Fibroblast of the aortic adventitia (primary cell): ENCODE measurements around the gene AMPH. TPM values are rescaled to one million over a fixed set of nuclear protein-coding genes. Genes with fewer than 3 reads are reported as not detected.
A peak's percentile ranks its signal among the peaks of the same experiment; 100 is the strongest.
"Not testable (repeated sequence)": the region's sequence is repeated elsewhere in the genome, so short reads cannot be mapped to it uniquely, and the experiment has no call there.

Experiments used
- DNase-seq: peaks from one replicate; pipeline ENCODE4 v3.0.0-alpha.2; 2010; ENCODE audit warnings: low read depth
- H3K4me3 ChIP-seq: 2 replicates; pipeline ENCODE4 v1.5.1; 2011; ENCODE audit warnings: low read depth, mild to moderate bottlenecking, control low read depth, low read length, moderate library complexity
- small RNA-seq: library from RNA; depleted of rRNA; stranded (forward); fragments of <200 nt; gene quantifications from one replicate; pipeline ENCODE3, GENCODE V24; 2012
- total RNA-seq: library from RNA; depleted of rRNA; stranded (reverse); fragments of >200 nt; gene quantifications from 2 replicates; pipeline ENCODE4 v1.2.3, GENCODE V29; 2012; ENCODE audit warnings: low replicate concordance
- TF ChIP-seq, protein P1 (sequence below): IDR thresholded peaks from 2 replicates; pipeline ENCODE4 v1.5.1; 2011; ENCODE audit warnings: mild to moderate bottlenecking, low read length, control low read depth, inconsistent platforms; ENCODE audit not compliant: insufficient read depth

The AMPH gene
- total RNA-seq, 1 donor: 2.4 TPM

DNA sequence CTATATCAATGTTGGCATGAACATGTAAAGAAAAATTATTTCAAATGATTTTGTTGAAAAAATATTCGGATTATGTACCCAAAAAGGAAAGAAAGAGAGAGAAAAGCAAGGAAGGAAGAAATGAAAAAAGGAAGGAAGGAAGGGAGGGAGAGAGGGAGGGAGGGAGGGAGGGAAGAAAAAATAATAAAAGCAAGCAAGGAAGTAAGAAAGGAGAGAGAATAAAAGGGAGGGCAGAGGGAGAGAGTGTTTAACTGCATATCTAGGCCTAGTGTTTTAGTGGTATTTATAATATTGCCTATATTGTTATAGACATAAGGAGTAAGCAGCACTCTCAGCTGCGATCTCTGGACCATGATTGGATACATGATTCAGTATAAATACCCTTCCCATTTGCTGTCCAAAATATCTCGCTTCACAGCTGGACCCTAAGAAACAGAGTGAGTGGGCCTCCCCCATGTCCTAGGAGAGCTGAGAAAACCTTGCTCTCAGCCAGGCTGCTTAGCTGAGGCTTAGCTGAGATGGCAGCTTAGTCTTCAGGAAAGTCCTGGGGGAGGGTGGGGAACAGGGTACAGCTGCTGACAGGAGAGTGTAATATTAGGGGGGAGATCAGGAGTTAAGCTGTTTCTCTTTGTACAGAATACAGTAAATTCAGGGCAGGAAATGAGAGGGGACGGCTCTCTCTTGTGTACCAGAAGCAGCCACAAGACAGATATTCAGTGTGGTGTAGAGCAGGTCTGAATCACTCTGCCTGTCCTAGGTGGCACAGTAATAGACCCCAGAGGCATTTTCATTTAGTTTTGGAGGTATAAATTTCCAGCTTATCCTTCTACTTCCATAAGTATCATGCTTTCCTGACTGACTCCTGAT lies 291.0 kb downstream of the AMPH start:
- TF ChIP-seq, protein P1, sequence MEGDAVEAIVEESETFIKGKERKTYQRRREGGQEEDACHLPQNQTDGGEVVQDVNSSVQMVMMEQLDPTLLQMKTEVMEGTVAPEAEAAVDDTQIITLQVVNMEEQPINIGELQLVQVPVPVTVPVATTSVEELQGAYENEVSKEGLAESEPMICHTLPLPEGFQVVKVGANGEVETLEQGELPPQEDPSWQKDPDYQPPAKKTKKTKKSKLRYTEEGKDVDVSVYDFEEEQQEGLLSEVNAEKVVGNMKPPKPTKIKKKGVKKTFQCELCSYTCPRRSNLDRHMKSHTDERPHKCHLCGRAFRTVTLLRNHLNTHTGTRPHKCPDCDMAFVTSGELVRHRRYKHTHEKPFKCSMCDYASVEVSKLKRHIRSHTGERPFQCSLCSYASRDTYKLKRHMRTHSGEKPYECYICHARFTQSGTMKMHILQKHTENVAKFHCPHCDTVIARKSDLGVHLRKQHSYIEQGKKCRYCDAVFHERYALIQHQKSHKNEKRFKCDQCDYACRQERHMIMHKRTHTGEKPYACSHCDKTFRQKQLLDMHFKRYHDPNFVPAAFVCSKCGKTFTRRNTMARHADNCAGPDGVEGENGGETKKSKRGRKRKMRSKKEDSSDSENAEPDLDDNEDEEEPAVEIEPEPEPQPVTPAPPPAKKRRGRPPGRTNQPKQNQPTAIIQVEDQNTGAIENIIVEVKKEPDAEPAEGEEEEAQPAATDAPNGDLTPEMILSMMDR: no peak
- no peak for DNase-seq
- H3K4me3 ChIP-seq: no peak overlapping the region

DNA sequence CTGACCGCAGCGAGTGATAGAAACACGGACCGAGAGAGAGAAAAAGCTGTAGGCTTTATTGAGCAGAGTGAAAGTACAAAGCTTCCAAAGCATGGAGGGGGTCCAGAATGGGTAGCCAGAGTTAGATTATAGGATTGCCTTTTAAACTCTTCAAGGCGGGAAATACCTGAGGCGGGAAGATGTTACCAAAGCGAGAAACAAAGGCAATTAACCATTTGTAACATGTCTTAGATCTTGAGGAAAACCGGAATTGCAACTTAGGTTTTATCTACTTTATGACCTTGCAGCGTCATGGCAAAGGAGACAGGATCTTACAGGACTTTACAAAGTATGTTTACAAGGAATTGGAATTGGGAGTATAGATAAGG lies 295.0 kb downstream of the AMPH start:
- DNase-seq, H3K4me3 ChIP-seq: not testable (repeated sequence)

DNA sequence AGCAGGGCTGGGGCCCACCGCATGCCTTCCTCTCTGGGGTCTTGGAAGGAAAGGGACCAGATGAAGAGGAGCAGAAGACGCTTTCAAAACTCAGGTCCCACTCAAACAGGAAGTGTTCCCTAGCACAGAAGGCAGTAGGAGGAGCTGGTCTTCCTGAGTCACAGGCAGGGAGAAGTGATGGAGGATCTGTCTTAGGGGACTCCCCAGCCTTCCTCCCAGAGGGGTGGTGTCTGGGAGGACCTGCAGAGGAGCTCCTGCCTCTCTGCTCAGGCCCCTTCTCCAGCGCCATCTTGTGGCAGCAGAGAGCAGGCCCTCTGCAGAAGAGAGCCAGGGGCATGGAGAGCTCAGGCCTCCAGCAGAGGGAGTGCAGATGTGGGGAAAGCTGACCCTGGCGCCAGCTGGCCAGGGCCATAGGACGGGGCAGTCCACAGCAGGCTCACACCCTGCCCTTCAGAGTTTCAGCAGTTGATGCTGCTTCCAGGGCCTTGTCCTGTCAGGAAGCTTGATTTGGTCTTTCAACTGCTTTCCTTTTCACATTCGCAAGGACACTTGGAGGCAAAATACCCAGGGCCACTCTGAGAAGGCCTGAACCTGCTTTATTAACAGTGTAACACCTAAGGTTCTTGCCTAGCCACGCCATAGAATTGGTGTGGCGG lies 295.6 kb downstream of the AMPH start:
- TF ChIP-seq, protein P1: peak; percentile 98
- peak overlapping the region; percentile 50 for H3K4me3 ChIP-seq
- peak; percentile 88 for DNase-seq

DNA sequence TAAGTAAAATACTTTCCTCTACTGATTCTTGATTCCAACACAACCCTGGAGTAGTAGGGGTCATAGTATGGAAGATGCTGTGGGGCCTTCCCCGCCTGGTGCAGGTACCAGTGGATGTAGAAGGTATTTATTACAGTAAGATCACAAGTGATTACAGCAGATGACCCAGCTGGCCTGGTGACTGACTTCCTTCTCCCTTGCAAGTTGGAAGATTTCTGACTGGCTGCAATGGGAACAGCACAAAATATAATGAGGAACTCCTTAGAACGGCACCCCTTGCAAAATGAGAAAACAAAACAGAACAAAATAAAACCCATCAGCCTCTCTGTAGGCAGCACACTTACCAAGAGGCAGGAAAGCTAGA lies 296.1 kb downstream of the AMPH start:
- DNase-seq: no peak
- TF ChIP-seq, protein P1: no peak
- peak overlapping the region; percentile 50 for H3K4me3 ChIP-seq

DNA sequence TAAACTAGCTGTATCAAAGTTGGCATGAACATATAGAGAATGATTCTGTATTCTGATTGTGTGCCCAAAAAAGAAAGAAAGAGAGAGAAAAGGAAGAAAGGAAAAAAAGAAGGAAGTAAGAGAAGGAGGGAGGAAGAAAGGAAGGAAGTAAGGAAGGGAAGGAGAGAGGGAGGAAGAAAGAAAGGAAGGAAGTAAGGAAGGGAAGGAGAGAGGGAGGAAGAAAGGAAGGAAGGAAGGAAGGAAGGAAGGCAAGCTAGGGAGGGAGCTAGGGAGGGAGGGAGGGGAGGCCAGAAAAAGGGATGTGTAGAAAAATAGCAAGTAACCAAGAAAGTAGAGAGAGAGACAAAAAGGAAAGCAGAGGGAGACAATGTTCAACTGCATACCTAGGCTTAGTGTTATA lies 297.0 kb downstream of the AMPH start:
- H3K4me3 ChIP-seq: no peak overlapping the region
- no peak for DNase-seq
- TF ChIP-seq, protein P1: no peak

Small RNA genes within 50 kb of the gene (small RNA-seq; reads per million reads assigned to genes)
- gene RN7SL83P (not detected), gene TRGV6 (not detected)
